ENCODE data around the gene FBXW5.

DNA sequence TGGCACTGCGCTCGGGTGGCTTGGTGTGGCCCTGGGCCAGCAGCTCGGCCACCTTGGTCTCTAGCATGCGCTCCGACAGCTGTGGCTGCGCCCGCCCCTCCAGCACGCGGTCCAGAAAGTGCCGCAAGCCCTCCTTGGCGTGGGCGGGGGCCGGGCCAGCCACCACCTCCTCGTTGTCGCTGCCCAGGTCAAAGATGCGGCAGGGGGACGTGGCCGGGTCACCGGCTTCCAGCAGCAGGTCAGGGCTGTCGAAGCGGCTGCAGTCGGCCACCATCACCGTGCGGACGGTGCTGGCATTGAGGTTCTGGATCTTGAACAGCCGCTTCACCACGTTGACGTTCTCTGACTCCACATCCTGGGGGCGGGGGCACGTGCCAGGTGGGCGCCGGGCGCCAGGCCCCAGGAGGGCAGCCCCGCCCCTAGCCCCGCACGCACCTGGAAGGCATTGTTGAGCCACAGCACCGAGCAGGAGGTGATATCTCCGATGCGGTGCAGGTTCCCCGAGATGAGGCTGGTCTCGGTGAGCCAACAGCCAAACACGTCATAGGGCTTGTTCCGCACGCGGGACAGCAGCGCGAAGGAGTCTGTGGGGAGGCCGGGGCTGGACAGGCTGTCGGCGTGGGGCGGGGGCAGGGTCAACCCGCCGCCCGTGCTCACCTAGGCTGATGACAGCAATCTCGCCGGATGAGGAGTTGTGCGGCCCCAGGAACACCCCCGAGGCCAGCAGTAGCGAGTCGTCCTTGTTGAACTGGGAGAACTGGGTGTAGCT lies 2.2 kb downstream of the FBXW5 start:
- TF ChIP-seq, protein P1, sequence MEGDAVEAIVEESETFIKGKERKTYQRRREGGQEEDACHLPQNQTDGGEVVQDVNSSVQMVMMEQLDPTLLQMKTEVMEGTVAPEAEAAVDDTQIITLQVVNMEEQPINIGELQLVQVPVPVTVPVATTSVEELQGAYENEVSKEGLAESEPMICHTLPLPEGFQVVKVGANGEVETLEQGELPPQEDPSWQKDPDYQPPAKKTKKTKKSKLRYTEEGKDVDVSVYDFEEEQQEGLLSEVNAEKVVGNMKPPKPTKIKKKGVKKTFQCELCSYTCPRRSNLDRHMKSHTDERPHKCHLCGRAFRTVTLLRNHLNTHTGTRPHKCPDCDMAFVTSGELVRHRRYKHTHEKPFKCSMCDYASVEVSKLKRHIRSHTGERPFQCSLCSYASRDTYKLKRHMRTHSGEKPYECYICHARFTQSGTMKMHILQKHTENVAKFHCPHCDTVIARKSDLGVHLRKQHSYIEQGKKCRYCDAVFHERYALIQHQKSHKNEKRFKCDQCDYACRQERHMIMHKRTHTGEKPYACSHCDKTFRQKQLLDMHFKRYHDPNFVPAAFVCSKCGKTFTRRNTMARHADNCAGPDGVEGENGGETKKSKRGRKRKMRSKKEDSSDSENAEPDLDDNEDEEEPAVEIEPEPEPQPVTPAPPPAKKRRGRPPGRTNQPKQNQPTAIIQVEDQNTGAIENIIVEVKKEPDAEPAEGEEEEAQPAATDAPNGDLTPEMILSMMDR (IDR thresholded peaks at IDR 0.05 in 2 of 3, conservative IDR thresholded peaks at IDR 0.05 in 1 of 3; ENCODE audit: borderline replicate concordance in 1 of 3, insufficient read depth in 1 of 3, low read depth in 2 of 3, low read length in 2 of 3), result no peak
- TF ChIP-seq YY1 (IDR thresholded peaks at IDR 0.05; ENCODE audit: extremely low read depth, insufficient replicate concordance, low read depth, low read length), result no peak
- no peak for TF ChIP-seq EZH2phosphoT487 (IDR thresholded peaks at IDR 0.05; ENCODE audit: borderline replicate concordance)
- TF ChIP-seq, protein P2, sequence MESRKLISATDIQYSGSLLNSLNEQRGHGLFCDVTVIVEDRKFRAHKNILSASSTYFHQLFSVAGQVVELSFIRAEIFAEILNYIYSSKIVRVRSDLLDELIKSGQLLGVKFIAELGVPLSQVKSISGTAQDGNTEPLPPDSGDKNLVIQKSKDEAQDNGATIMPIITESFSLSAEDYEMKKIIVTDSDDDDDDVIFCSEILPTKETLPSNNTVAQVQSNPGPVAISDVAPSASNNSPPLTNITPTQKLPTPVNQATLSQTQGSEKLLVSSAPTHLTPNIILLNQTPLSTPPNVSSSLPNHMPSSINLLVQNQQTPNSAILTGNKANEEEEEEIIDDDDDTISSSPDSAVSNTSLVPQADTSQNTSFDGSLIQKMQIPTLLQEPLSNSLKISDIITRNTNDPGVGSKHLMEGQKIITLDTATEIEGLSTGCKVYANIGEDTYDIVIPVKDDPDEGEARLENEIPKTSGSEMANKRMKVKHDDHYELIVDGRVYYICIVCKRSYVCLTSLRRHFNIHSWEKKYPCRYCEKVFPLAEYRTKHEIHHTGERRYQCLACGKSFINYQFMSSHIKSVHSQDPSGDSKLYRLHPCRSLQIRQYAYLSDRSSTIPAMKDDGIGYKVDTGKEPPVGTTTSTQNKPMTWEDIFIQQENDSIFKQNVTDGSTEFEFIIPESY (IDR thresholded peaks at IDR 0.05; ENCODE audit: extremely low read depth, insufficient replicate concordance, low read length), result no peak

Measured in HCT116 (cell line).